H9 (cell line): ENCODE results near the gene AGAP3. TPM values are rescaled to one million over a fixed set of nuclear protein-coding genes. Genes with fewer than 3 reads are reported as not detected.

Experiments used
- DNase-seq: peaks from one replicate; pipeline ENCODE4 v3.0.0-alpha.2; 2017
- H2AFZ ChIP-seq: one replicate; pipeline ENCODE4 v1.6.1; 2013; ENCODE audit warnings: mild to moderate bottlenecking, low read length, control low read depth, moderate library complexity
- H2AK5ac ChIP-seq: 2 replicates; pipeline ENCODE4 v1.6.1; 2013; ENCODE audit warnings: low read length, control low read depth, mixed read lengths; ENCODE audit not compliant: insufficient read length
- H2BK120ac ChIP-seq: one replicate; pipeline ENCODE4 v1.6.1; 2013; ENCODE audit warnings: low read depth, mild to moderate bottlenecking, low read length, control low read depth, inconsistent platforms; ENCODE audit not compliant: poor library complexity, severe bottlenecking
- H2BK12ac ChIP-seq: 2 replicates; pipeline ENCODE4 v1.6.1; 2013; ENCODE audit warnings: low read length, control low read depth, mixed read lengths, low read depth; ENCODE audit not compliant: insufficient read length
- H2BK15ac ChIP-seq: 2 replicates; pipeline ENCODE4 v1.6.1; 2013; ENCODE audit warnings: low read depth, low read length, control low read depth
- H2BK20ac ChIP-seq: one replicate; pipeline ENCODE4 v1.6.1; 2013; ENCODE audit warnings: low read depth, mild to moderate bottlenecking, low read length, control low read depth, inconsistent platforms; ENCODE audit not compliant: poor library complexity, severe bottlenecking
- H2BK5ac ChIP-seq: 2 replicates; pipeline ENCODE4 v1.6.1; 2013; ENCODE audit warnings: low read length, control low read depth, mixed read lengths; ENCODE audit not compliant: insufficient read length
- H3K14ac ChIP-seq: 2 replicates; pipeline ENCODE4 v1.6.1; 2013; ENCODE audit warnings: low read length, control low read depth; ENCODE audit not compliant: insufficient read depth
- H3K18ac ChIP-seq: 2 replicates; pipeline ENCODE4 v1.6.1; 2013; ENCODE audit warnings: low read depth, mild to moderate bottlenecking, mixed read lengths, low read length, control low read depth; ENCODE audit not compliant: insufficient read length
- H3K23ac ChIP-seq: 2 replicates; pipeline ENCODE4 v1.6.1; 2013; ENCODE audit warnings: low read length, control low read depth, mixed read lengths, low read depth; ENCODE audit not compliant: insufficient read length
- H3K23me2 ChIP-seq: 2 replicates; pipeline ENCODE4 v1.6.1; 2013; ENCODE audit warnings: low read depth, mild to moderate bottlenecking, mixed read lengths, low read length, control low read depth; ENCODE audit not compliant: insufficient read length, poor library complexity, severe bottlenecking
- H3K27ac ChIP-seq: 2 replicates; pipeline ENCODE4 v1.5.1; 2013; ENCODE audit warnings: low read length, control low read depth, mixed read lengths, low read depth; ENCODE audit not compliant: insufficient read length
- H3K27me3 ChIP-seq: 2 replicates; pipeline ENCODE4 v1.6.1; 2013; ENCODE audit warnings: low read length, control low read depth, inconsistent platforms; ENCODE audit not compliant: insufficient read depth
- H3K4ac ChIP-seq: 2 replicates; pipeline ENCODE4 v1.6.1; 2013; ENCODE audit warnings: low read depth, mild to moderate bottlenecking, control low read depth, inconsistent platforms, low read length, moderate library complexity
- H3K4me1 ChIP-seq: 2 replicates; pipeline ENCODE4 v1.6.1; 2013; ENCODE audit warnings: low read length, control low read depth, inconsistent platforms; ENCODE audit not compliant: insufficient read depth
- H3K4me2 ChIP-seq: 2 replicates; pipeline ENCODE4 v1.6.1; 2013; ENCODE audit warnings: low read length, control low read depth, mixed read lengths; ENCODE audit not compliant: insufficient read length, insufficient read depth
- H3K56ac ChIP-seq: 2 replicates; pipeline ENCODE4 v1.6.1; 2013; ENCODE audit warnings: low read depth, mild to moderate bottlenecking, mixed read lengths, low read length, control low read depth; ENCODE audit not compliant: insufficient read length
- H3K79me1 ChIP-seq: 2 replicates; pipeline ENCODE4 v1.6.1; 2013; ENCODE audit warnings: low read depth, mild to moderate bottlenecking, moderate library complexity, low read length, control low read depth, inconsistent platforms; ENCODE audit not compliant: insufficient read depth, poor library complexity, severe bottlenecking
- H3K79me2 ChIP-seq: 2 replicates; pipeline ENCODE4 v1.6.1; 2013; ENCODE audit warnings: low read length, control low read depth, inconsistent platforms; ENCODE audit not compliant: insufficient read depth
- H3K9ac ChIP-seq: 2 replicates; pipeline ENCODE4 v1.6.1; 2013; ENCODE audit warnings: low read length, control low read depth, mixed read lengths; ENCODE audit not compliant: insufficient read length; ENCODE audit errors: extremely low read depth
- H3K9me3 ChIP-seq: one replicate; pipeline ENCODE4 v1.6.1; 2013; ENCODE audit warnings: low read depth, low read length, inconsistent platforms; ENCODE audit not compliant: control insufficient read depth
- H3T11ph ChIP-seq: one replicate; pipeline ENCODE4 v1.6.1; 2013; ENCODE audit warnings: mild to moderate bottlenecking, low read length, control low read depth, inconsistent platforms
- H4K20me1 ChIP-seq: one replicate; pipeline ENCODE4 v1.6.1; 2013; ENCODE audit not compliant: control insufficient read depth, insufficient read length, insufficient read depth
- H4K5ac ChIP-seq: 2 replicates; pipeline ENCODE4 v1.6.1; 2013; ENCODE audit warnings: low read depth, mild to moderate bottlenecking, mixed read lengths, low read length, control low read depth; ENCODE audit not compliant: insufficient read length
- H4K8ac ChIP-seq: replicated peaks from 2 replicates; pipeline ENCODE4 v1.6.1; 2013; ENCODE audit warnings: low read length, control low read depth, mixed read lengths, low read depth; ENCODE audit not compliant: insufficient read length
- H4K91ac ChIP-seq: 2 replicates; pipeline ENCODE4 v1.6.1; 2013; ENCODE audit warnings: low read depth, mild to moderate bottlenecking, moderate library complexity, mixed read lengths, low read length, control low read depth; ENCODE audit not compliant: insufficient read length
- H3K27ac Mint-ChIP-seq, 3 experiments: 2 replicates in 2 of 3; 3 replicates in 1 of 3; pipeline ENCODE4 v1.8.0; 2020 to 2021; ENCODE audit warnings: mixed read lengths in 3 of 3, mild to moderate bottlenecking in 1 of 3, moderate library complexity in 1 of 3
- H3K27me3 Mint-ChIP-seq: 2 replicates; pipeline ENCODE4 v1.8.0; 2021; ENCODE audit warnings: low read depth, mild to moderate bottlenecking, moderate library complexity, mixed read lengths
- H3K36me3 Mint-ChIP-seq, 3 experiments: 2 replicates in 2 of 3; 3 replicates in 1 of 3; pipeline ENCODE4 v1.8.0; 2020 to 2021; ENCODE audit warnings: low read depth in 3 of 3, mixed read lengths in 3 of 3; ENCODE audit not compliant: insufficient read depth in 1 of 3
- H3K4me1 Mint-ChIP-seq, 2 experiments: 2 replicates each; pipeline ENCODE4 v1.8.0; 2020; ENCODE audit warnings: mixed read lengths in 2 of 2
- H3K4me3 Mint-ChIP-seq, 2 experiments: 2 replicates in 1 of 2; 3 replicates in 1 of 2; pipeline ENCODE4 v1.8.0; 2020 to 2021; ENCODE audit warnings: mild to moderate bottlenecking in 2 of 2, mixed read lengths in 2 of 2, moderate library complexity in 1 of 2
- H3K9me3 Mint-ChIP-seq, 2 experiments: 2 replicates in 1 of 2; 3 replicates in 1 of 2; pipeline ENCODE4 v1.8.0; 2020; ENCODE audit warnings: mild to moderate bottlenecking in 2 of 2, mixed read lengths in 2 of 2, moderate library complexity in 1 of 2
- WGBS: extraction: QIAGEN DNeasy Blood & Tissue Kit; methylation state at CpG from one replicate; pipeline ENCODE4 v1.1.7; 2013; ENCODE audit warnings: missing lambda C conversion rate, low lambda C conversion rate, mixed read lengths; ENCODE audit not compliant: insufficient read length; ENCODE audit errors: extremely low coverage; 5-methylcytosine and 5-hydroxymethylcytosine counted together
- total RNA-seq: library from RNA; stranded (reverse); gene quantifications from 2 replicates; pipeline ENCODE4 v1.2.1, GENCODE V29; 2021
- TF ChIP-seq, protein P1 (sequence below): fragments of 200-600 bp; sonication (generic); conservative IDR thresholded peaks from 3 replicates; pipeline ENCODE4 v1.8.0; 2021; ENCODE audit warnings: antibody characterized with exemption, mild to moderate bottlenecking

AGAP3 gene
- total RNA-seq, 1 experiment from 2014 or later: 97.7 TPM

DNA sequence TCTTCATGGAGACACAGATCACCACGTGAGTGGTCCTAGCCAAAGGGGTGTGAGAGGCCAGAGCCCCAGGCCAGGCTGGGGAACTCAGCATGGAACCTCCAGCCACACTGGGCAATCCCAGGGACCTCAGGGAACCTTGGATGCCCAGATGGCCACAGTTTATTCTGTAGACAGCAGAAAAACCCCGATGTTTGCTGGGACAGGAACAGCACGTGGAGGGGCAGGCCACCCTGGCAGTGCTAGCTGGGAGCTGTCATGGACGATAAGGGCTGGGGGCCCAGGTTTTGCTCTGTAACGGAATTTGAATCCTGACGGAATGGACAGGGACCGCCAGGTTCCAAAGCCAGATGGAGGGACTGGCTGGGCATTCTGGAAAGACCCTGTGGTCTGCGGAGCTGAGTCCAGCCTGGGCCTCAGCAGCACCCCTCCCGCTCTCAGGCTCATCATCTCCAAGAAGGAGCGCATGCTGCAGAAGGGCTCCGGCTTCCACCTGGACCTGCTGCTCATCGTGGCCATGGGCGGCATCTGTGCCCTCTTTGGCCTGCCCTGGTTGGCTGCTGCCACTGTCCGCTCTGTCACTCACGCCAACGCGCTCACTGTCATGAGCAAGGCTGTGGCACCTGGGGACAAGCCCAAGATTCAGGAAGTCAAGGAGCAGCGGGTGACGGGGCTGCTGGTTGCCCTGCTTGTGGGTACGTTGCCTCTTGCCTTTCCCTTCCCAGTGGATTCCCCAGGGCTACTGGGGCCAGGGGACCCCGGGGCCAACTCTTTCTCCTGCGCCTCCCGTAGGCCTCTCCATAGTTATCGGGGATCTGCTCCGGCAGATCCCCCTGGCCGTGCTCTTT lies 11.2 kb upstream of the AGAP3 start:
- H3K36me3 Mint-ChIP-seq: peaks cover 26 to 52% (median 50%) of the 10 kb centered on the region in 3 experiments
- no peak overlapping the region for H3K9ac ChIP-seq

More for the DNA sequence above, 11.2 kb upstream of the AGAP3 start:
- no peak overlapping the region for H3K4me2 ChIP-seq
- Mint-ChIP-seq H3K27me3 (peaks cover 1% of the 10 kb centered on the region; the same call in 1 of the 2 replicates), H3K4me1 (peaks cover 24 to 30% of the 10 kb centered on the region in 2 experiments), H3K27ac (no peak overlapping the region), H3K4me3 (no peak overlapping the region), H3K9me3 (no peaks in the 10 kb centered on the region)
- no peak overlapping the region for H3K27ac ChIP-seq
- H3K4ac ChIP-seq: no peak overlapping the region
- no peak overlapping the region for H2BK12ac ChIP-seq
- H2BK20ac ChIP-seq: no peak overlapping the region
- H4K20me1 ChIP-seq: no peaks in the 10 kb centered on the region
- no peaks in the 10 kb centered on the region for H3K9me3 ChIP-seq
- TF ChIP-seq, protein P1, sequence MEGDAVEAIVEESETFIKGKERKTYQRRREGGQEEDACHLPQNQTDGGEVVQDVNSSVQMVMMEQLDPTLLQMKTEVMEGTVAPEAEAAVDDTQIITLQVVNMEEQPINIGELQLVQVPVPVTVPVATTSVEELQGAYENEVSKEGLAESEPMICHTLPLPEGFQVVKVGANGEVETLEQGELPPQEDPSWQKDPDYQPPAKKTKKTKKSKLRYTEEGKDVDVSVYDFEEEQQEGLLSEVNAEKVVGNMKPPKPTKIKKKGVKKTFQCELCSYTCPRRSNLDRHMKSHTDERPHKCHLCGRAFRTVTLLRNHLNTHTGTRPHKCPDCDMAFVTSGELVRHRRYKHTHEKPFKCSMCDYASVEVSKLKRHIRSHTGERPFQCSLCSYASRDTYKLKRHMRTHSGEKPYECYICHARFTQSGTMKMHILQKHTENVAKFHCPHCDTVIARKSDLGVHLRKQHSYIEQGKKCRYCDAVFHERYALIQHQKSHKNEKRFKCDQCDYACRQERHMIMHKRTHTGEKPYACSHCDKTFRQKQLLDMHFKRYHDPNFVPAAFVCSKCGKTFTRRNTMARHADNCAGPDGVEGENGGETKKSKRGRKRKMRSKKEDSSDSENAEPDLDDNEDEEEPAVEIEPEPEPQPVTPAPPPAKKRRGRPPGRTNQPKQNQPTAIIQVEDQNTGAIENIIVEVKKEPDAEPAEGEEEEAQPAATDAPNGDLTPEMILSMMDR: no peak
- DNase-seq: no peak
- H2AK5ac ChIP-seq: no peak overlapping the region
- no peak overlapping the region for H3K14ac ChIP-seq
- H3K23me2 ChIP-seq: no peaks in the 10 kb centered on the region
- no peaks in the 10 kb centered on the region; the same call in 1 of the 2 replicates for H3K79me2 ChIP-seq
- no peak overlapping the region for H3K23ac ChIP-seq
- H4K5ac ChIP-seq: no peak overlapping the region
- WGBS: no CpG with 5 or more reads among the region's 26 CpGs
- H2AFZ ChIP-seq: no peak overlapping the region
- no peaks in the 10 kb centered on the region for H3K27me3 ChIP-seq
- H2BK15ac ChIP-seq: no peak overlapping the region
- H4K91ac ChIP-seq: no peak overlapping the region
- H3K56ac ChIP-seq: no peak overlapping the region
- no peaks in the 10 kb centered on the region for H3K79me1 ChIP-seq
- no peaks in the 10 kb centered on the region for H3K4me1 ChIP-seq
- H4K8ac ChIP-seq: no peak overlapping the region
- no peak overlapping the region for H2BK5ac ChIP-seq
- no peak overlapping the region for H2BK120ac ChIP-seq
- no peak overlapping the region for H3K18ac ChIP-seq
- no peak overlapping the region for H3T11ph ChIP-seq
